ENCODE data around the gene FCMR.

FCMR gene

DNA sequence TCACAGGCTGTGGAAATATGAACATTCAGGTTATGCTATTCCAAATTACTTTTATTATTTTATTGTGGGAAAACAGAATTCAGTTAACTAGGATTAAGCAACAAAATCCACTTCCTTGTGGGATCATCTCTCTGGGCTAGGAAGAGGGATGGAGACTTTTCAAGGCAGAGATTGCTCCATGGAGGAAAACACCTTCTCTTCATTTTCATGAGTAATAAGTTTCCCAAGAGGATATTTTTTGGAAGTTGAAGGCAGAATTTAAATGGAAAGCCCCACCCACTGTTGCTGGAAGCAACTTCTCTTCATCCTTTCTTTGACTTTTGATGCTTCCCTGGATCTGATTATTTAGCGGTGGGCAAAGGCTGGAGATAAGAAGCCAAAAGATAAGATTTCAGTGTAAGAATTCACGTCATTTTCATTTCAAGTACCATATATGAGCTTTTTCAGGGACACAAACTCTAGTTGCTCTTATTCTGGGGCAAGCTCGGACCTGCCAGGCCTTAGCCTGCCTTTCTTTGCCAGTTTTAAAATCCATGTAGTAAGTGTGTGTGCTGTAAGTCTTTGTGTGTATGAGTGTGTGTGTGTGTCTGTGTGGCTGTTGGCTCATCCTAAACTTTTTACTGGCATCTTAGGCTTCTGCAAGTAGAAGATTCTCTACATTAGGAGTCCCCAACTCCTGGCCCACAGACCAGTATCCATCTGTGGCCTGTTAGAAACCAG is 36.2 kb downstream of the FCMR start:
- Histone ChIP-seq H3F3A (ENCODE audit: low read depth) (no peaks in the 10 kb centered on the region), H3K9me3 (ENCODE audit: insufficient read depth, low read depth, low read length) (no peaks in the 10 kb centered on the region), H3K4me1 (ENCODE audit: insufficient read depth, low read length, poor library complexity, severe bottlenecking) (no peaks in the 10 kb centered on the region), H3K27me3 (ENCODE audit: insufficient read depth, low read length, poor library complexity, severe bottlenecking) (peaks cover 8% of the 10 kb centered on the region), H3K36me3 (ENCODE audit: insufficient read depth, low read length) (no peaks in the 10 kb centered on the region), H3K9ac (ENCODE audit: low read depth, low read length, poor library complexity, severe bottlenecking) (no peak overlapping the region), H3K4me2 (ENCODE audit: low read depth, low read length, poor library complexity, severe bottlenecking) (no peak overlapping the region), H2AFZ (ENCODE audit: low read length) (no peak overlapping the region), H4K20me1 (ENCODE audit: insufficient read depth, low read length, poor library complexity, severe bottlenecking) (no peaks in the 10 kb centered on the region), H3K79me2 (ENCODE audit: insufficient read depth, low read length) (no peaks in the 10 kb centered on the region), H3K9me2 (replicated peaks; ENCODE audit: low read depth, low read length) (no peaks in the 10 kb centered on the region), H3K4me3 (ENCODE audit: low read length, poor library complexity, severe bottlenecking) (no peak overlapping the region)
- no peak for TF ChIP-seq EZH2phosphoT487 (IDR thresholded peaks at IDR 0.05; ENCODE audit: borderline replicate concordance)
- TF ChIP-seq, protein P1, sequence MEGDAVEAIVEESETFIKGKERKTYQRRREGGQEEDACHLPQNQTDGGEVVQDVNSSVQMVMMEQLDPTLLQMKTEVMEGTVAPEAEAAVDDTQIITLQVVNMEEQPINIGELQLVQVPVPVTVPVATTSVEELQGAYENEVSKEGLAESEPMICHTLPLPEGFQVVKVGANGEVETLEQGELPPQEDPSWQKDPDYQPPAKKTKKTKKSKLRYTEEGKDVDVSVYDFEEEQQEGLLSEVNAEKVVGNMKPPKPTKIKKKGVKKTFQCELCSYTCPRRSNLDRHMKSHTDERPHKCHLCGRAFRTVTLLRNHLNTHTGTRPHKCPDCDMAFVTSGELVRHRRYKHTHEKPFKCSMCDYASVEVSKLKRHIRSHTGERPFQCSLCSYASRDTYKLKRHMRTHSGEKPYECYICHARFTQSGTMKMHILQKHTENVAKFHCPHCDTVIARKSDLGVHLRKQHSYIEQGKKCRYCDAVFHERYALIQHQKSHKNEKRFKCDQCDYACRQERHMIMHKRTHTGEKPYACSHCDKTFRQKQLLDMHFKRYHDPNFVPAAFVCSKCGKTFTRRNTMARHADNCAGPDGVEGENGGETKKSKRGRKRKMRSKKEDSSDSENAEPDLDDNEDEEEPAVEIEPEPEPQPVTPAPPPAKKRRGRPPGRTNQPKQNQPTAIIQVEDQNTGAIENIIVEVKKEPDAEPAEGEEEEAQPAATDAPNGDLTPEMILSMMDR (conservative IDR thresholded peaks at IDR 0.05; ENCODE audit: low read length) = no peak

DNA sequence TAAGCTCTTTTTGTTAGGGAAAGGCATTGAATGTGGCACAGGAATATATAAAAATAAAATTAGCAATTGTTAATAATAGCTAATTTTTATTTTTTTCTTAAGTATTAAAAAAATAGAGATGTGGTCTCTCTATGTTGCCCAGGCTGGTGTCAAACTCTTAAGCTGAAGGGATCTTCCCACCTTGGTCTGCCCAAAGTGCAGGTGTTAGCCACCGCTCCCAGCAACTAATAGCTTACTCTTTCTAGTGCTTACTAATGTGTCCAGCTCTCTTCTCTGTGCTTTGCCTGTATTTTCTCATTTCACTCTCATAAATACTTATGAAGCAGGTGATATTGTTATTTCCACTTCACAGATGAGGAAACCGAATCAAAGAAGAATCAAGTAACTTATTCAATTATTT is 37.9 kb downstream of the FCMR start:
- Histone ChIP-seq H3F3A (ENCODE audit: low read depth) (no peaks in the 10 kb centered on the region), H4K20me1 (ENCODE audit: insufficient read depth, low read length, poor library complexity, severe bottlenecking) (no peaks in the 10 kb centered on the region), H3K27me3 (ENCODE audit: insufficient read depth, low read length, poor library complexity, severe bottlenecking) (peaks cover 5% of the 10 kb centered on the region), H3K4me1 (ENCODE audit: insufficient read depth, low read length, poor library complexity, severe bottlenecking) (no peaks in the 10 kb centered on the region), H3K9me2 (replicated peaks; ENCODE audit: low read depth, low read length) (no peaks in the 10 kb centered on the region), H2AFZ (ENCODE audit: low read length) (no peak overlapping the region), H3K36me3 (ENCODE audit: insufficient read depth, low read length) (no peaks in the 10 kb centered on the region), H3K4me2 (ENCODE audit: low read depth, low read length, poor library complexity, severe bottlenecking) (no peak overlapping the region), H3K9ac (ENCODE audit: low read depth, low read length, poor library complexity, severe bottlenecking) (no peak overlapping the region), H3K9me3 (ENCODE audit: insufficient read depth, low read depth, low read length) (0 out of 2 replicates have a peak, but pooled peaks cover 7% of the 10 kb centered on the region), H3K4me3 (ENCODE audit: low read length, poor library complexity, severe bottlenecking) (no peak overlapping the region), H3K79me2 (ENCODE audit: insufficient read depth, low read length) (no peaks in the 10 kb centered on the region)
- no peak for TF ChIP-seq EZH2phosphoT487 (IDR thresholded peaks at IDR 0.05; ENCODE audit: borderline replicate concordance)
- TF ChIP-seq, protein P1 (conservative IDR thresholded peaks at IDR 0.05; ENCODE audit: low read length) = no peak

DNA sequence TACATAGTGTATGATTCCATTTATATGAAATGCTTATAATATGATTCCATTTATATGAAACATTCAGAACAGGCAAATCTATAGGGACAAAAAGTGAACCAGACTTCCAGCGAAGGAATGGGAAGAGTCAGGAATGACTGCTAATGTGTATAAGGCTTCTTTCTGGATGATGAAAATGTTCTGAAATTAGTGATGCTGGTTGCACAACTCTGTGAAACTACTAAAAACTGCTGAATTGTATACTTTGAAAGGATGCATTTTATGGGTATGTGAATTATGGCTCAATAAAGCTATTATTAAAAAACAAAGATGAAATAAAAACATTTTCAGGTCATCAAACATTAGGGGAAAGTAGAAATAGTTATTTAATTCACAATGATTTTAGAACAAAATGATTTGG is 38.6 kb downstream of the FCMR start:
- H3K4me2 ChIP-seq (ENCODE audit: low read depth, low read length, poor library complexity, severe bottlenecking) = no peak overlapping the region
- no peak for TF ChIP-seq EZH2phosphoT487 (IDR thresholded peaks at IDR 0.05; ENCODE audit: borderline replicate concordance)
- TF ChIP-seq, protein P1 (conservative IDR thresholded peaks at IDR 0.05; ENCODE audit: low read length) = no peak

More for the DNA sequence above, 38.6 kb downstream of the FCMR start:
- H3K9me3 ChIP-seq (ENCODE audit: insufficient read depth, low read depth, low read length) = peaks cover 11% of the 10 kb centered on the region; the same call in 1 of the 2 replicates
- H3K4me3 ChIP-seq (ENCODE audit: low read length, poor library complexity, severe bottlenecking) = no peak overlapping the region
- no peaks in the 10 kb centered on the region for H3K36me3 ChIP-seq (ENCODE audit: insufficient read depth, low read length)
- no peaks in the 10 kb centered on the region for H3K4me1 ChIP-seq (ENCODE audit: insufficient read depth, low read length, poor library complexity, severe bottlenecking)
- H2AFZ ChIP-seq (ENCODE audit: low read length) = no peak overlapping the region
- no peaks in the 10 kb centered on the region for H3K79me2 ChIP-seq (ENCODE audit: insufficient read depth, low read length)
- H3K9ac ChIP-seq (ENCODE audit: low read depth, low read length, poor library complexity, severe bottlenecking) = no peak overlapping the region
- H4K20me1 ChIP-seq (ENCODE audit: insufficient read depth, low read length, poor library complexity, severe bottlenecking) = no peaks in the 10 kb centered on the region
- H3F3A ChIP-seq (ENCODE audit: low read depth) = no peaks in the 10 kb centered on the region
- H3K9me2 ChIP-seq (replicated peaks; ENCODE audit: low read depth, low read length) = no peaks in the 10 kb centered on the region
- H3K27me3 ChIP-seq (ENCODE audit: insufficient read depth, low read length, poor library complexity, severe bottlenecking) = peaks cover 5% of the 10 kb centered on the region

Measured in Loucy (cell line).